NCI-H226 (cell line): Measurements from ENCODE around the gene RBBP5.

ENCODE experiments used
- DNase-seq: peaks from one replicate; pipeline ENCODE4 v3.0.0-alpha.2; 2015

RBBP5 gene

DNA sequence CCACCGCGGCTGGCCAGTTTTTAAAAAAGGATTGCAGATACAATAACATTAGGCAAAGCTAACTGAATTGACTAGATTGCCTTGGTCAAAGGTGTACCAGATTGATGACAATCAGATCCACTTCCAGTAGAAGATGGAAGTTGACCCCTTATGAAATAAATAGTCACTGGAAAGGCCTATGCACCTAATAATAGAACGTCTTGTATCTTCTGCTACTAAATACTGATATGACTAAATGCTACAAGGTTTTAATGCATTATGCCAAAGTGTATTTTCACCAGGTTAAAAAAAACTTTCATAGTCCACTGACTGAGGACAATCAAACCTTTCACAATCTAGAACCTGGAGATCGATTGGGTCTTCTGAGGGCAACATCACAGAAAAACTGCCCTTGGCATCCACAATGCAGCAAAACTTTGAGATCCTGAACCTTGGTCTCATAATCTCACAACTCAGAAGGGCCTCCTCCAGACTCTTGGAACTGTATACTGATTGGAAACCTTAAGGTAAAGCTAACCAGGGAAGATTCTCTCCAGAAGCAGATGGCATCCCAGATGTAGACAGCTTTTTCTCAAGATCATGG lies 7.8 kb upstream of the RBBP5 start:
- DNase-seq, result no peak

DNA sequence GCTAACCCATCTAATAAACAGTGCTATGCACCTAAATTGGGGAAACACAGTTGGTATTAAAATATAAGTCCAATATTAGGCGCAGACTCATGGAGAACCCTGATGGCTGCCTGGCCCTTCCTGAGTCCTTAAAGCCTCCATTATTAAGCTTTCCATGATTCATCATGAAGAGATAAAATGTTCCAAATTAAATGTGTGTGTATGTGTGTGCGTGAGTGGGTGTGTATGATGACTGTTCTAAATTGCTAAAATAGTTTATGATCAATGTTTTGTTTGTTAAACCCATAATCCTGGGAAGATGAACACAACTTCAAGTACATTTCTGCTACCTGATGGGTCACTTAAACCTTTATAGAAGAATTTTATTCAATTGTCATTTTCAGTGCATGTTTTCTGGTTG lies 6.3 kb upstream of the RBBP5 start:
- no peak for DNase-seq

DNA sequence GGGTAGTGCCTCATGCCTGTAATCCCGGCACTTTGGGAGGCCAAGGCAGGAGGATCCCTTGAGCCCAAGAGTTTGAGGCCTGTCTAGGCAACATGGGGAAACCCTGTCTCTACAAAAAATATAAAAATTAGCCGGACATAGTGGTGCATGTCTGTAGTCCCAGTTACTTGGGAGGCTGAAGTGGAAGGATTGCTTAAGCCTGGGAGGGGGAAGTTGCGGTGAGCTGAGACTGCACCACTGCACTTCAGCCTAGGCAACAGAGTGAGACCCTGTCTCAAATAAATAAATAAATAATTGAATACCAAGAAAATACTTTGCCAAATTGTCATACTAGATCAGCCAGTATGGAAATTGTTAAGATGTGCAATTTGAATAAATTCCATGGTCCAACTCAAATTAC lies 5.9 kb upstream of the RBBP5 start:
- no peak for DNase-seq

DNA sequence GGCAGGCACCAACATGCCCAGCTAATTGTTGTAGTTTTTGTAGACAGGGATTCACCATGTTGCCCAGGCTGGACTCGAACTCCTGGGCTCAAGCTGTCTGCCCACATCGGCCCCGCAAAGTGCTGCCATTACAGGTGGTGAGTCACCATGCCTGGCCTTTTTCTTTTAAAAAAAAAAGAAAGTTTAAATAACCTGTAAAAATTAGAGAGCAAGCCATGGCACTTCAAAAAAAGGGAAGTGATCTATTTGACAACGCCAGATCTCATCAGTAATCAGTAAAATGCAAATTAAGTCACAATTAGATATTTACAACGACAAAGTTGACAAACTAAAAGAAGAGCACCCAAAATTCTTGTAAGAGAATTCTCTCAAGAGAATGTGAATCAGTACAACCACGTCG lies 2.9 kb upstream of the RBBP5 start:
- no peak for DNase-seq

DNA sequence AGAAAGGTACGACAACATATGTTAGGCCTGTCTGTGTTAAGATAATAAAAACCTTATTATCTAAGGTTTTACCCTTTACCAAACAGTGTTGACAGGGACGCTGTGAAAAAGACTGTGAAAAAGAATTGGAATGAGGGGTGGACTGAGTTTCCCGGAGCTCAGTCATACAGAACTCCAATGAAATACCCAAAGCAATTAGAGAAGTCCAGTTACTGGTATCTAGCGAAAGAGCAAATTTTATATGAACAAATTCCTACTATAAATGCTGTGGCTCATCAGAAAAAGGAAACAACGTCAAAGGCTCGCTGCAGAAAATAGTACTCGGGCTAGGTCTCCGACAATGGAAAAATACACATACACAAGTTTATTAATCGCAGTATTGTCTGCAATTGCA lies 708 bp upstream of the RBBP5 start:
- DNase-seq, result no peak

DNA sequence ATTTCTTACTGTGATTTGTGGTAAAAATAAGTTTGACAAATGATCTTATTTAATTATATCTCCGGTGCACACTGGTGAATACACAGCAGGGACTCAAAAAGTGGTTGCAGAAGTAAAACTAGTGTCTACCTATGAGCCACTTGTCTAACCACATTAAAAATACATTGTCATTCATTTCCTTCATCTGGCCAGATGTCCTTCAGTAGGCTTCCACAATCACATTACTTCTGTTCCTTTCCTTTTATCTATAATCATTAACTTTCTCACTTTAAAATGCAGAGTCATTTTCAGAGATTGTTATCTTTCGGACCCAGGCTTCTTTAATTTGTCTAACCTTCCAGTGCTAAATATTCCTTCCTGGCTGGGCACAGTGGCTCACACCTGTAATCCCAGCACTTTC lies 3.0 kb downstream of the RBBP5 start:
- no peak for DNase-seq

DNA sequence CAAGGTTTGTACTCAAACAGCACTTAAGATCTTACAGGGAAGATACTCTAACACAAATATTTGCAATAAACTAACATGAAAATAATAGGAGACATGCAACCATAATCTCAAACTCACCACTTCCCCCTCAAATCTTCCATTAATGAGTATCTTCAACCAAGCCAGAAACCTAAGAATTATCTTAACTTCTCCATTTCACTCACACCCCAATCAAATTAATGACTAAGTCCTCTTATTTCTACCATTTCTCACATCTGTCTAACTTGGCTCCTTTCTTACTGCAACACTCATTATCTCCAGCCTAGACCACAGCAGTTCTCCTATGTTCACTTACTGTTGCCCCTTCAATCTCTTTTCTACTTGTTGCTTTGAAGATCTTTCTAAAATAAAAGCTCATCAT lies 10.4 kb downstream of the RBBP5 start:
- DNase-seq, result no peak

DNA sequence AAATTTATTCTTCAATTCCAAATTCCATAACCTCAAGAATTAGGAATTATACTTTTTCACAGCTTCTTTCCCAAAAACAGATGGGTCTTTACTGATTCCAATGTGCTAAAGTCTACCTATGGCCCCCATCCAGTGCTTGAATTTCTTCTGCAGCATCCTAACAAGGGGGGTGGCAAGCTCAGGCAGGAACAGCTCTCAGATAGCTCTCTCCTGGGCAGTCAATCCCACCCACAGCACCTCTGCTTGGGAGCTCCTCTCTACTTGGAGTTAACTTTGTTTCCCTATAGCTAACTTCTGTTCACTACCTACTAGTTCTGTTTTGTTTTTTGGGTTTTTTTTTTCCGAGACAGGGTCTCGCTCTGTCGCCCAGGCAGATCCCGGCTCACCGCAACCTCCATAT lies 12.1 kb downstream of the RBBP5 start:
- no peak for DNase-seq

DNA sequence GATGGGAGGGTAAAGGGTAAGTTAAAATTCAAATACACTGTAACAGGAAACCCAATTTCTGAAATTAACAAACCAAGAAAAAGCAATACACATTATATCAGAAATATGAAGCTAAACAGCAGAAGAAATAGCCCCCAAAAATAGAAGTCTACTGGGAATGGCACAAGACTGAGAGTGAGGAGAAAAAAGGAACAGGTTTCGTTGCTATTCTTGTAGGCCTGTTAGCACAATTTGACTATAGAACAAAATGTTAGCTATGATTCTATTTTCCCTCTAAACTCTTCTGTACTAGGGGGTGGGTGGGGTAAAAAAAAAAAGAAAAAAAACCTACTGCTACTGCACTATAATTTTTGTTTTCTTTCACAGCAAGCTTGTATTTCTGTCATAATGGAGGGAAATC lies 12.5 kb downstream of the RBBP5 start:
- DNase-seq, result no peak

DNA sequence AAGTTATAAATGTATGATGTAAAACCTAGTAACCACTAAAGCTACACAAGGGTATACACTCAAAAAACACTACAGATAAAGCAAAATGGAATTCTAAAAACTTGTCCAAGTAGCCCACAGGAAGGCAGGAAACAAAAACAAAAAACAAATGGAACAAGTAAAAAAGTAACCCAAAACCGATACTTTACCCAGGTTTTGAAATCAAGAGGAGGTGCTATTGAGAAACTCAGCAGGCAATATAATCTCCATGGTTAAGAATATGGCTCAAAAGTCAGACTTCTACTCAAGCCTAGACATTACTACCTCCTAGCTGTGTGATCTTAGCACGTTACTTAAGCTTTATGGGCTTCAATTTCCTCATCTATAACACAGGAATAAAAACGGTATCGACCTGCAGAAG lies 13.3 kb downstream of the RBBP5 start:
- DNase-seq, result no peak

DNA sequence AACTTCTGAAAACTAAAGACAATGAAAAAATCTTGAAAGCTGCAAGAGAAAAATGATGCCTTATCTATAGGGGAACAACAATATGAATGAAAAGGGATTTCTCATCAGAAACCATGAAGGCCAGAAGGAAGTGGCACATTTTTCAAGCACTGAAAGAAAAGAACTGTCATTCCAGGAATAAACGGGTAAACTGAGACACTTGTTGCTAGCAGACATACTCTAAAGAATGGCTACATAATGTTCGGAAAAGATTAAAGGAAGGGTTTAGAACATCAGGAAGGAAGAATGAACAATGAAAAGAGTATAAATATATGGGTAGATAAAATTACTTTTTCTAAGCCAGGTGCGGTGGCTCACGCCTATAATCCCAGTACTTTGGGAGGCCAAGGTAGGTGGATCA lies 14.5 kb downstream of the RBBP5 start:
- DNase-seq, result no peak

DNA sequence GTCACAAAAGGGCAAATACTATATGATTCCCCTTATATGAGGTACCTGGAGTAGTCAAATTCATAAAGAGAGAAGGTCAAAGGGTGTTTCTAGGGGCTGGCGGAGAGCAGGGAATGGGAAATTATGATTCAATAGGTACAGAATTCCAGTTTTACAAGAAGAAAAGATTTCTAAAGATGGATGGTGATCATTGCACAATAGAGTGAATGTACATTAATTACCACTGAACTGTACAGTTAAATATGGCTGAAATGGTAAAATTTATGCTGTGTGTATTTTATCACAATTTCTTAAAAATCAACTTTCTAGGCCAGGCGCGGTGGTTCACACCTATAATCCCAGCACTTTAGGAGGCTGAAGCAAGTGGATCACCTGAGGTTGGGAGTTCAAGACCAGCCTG lies 19.4 kb downstream of the RBBP5 start:
- DNase-seq, result no peak

DNA sequence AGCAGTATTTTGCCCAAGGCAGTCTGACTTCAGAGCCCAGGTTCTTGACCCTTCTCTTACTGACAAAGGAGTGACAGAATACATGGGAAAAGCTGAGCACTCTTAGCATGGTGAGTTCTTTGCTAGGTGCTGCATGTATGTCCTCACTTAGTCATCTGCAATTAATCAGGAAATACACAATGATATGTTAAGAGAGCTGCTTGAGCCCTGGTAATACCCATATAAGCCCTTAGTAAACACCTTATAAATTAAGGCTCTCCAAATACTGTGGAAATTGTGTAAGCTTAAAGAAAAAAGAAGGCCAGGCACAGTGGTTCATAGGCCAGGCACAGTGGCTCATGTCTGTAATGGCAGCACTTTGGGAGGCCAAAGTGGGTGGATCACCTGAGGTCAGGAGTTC lies 23.5 kb downstream of the RBBP5 start:
- DNase-seq, result no peak

DNA sequence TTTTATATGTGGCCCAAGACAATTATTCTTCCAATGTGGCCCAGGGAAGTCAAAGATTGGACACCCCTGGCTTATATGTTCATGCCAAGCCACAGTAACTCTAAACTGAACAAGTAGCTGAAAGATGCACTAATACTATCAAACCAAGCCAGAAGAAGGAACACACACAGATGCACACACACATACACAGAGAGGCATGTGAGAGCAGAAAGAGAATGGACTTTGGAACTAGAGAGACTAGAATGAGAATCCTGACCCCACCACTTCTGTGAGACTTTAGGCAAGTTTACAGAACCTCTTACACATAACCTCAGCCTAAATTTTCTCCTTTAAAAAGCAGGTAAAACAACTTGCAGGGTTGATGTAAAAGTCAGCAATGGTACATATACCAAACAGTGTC lies 26.4 kb downstream of the RBBP5 start:
- DNase-seq, result no peak

DNA sequence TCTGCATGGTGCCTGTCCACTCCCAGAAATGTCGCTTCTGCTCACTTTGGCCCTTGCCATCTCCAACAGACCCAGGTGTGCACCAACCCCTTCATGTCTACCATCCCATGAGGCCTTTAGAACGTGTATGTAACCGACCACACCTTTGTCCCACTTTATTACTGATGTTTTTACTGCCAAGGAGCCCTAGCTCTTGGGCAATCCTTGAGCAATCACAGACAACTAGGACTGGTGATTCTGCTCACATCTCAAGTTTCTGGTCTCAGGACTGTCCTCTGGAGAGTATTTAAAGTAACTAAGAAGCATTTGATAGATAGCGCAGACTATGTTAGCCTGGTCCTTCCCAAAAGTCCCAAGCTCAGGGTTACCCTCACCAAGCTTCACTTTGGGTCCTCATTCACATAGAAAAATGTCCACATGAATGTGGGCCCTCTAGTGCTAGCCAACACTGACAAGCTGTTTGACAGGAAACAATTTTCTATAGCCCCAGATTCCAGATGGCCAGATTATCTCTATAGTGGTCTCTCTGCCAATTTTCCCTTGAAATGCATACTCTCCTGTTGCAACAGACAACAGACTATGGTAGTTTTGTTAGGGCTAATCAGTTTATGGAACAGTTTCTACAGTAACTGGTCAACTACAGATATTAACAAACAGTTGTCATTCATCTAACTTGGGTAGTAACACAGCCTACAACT lies 30.6 kb downstream of the RBBP5 start:
- no peak for DNase-seq

DNA sequence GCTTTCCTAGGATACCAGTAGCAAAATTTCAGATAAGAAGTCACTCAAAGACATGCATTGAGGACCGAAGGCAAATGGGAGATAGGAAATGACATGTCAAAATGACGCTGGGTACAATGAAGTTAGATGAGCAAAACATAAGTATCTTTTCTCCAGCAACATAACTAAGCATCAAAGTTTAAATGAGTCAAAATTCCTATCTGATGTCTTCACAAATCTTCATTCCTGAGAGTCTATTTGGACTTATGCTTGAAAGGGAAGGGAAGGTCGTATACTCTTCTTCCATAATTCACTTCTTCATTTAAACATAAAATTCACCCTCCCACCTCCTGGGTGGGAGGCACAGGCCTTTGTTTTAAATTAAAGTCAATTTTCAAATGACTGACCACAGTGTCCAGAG lies 33.4 kb downstream of the RBBP5 start:
- no peak for DNase-seq

DNA sequence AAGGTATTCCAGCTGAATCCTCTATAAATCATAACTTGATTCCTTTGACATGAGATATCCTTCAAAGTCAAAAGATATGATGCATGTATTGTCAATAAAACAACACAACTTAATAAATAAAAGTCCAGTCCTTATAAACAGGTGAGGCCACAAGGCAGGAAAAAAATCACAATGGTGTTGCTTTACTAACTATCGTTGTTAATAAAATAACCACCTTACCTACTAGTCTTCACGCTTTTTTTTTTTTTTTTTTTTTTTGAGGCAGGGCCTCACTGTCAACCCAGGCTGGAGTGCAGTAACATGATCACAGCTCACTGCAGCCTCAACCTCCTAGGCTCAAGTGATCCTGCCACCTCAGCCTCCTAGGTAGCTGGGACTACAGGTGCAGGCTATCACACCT lies 37.4 kb downstream of the RBBP5 start, which contains the start of gene TMEM81:
TSS of gene TMEM81 (minus strand) at position 101 of the 400 bp plus-strand sequence. CDS start 140 bp downstream, outside the sequence.
- DNase-seq, result no peak

DNA sequence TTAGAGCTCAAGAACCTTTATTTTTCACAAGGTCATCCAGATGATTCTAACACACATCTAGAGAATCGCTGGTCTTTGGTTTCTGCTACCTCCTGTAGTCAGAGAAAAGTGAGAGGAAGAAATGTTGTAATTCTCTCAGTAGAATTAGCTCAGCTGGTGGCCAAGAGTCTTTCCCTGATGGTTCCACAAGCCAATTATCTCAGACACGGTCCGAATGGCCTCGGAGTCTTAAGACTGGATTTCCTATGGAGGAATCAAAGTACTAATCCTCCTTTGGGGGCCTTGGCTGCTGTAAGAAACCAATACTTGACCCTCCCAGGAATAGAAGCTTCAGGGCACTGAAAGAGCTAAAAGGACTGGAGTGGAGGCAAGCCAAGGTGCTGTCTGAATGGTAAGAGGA lies 39.3 kb downstream of the RBBP5 start:
- no peak for DNase-seq

DNA sequence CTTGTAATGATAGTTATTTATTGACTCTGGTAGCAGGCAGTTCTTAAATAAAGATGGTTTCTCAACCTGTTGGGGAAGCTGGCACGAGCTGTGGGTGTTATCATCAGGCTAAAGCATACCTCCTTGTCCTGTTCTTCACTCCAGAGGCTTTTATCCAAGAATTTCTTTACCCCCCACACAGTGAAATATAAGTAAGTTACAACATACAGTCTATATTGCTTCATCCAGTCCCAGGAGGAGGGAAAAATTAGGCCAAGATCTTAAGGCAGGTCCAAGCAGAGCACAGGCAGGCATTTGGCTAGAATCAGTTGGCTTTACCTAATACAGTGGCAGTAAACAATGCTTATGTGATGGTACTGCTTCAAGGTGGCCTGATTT lies 43.9 kb downstream of the RBBP5 start:
- DNase-seq, result peak; percentile 60

DNA sequence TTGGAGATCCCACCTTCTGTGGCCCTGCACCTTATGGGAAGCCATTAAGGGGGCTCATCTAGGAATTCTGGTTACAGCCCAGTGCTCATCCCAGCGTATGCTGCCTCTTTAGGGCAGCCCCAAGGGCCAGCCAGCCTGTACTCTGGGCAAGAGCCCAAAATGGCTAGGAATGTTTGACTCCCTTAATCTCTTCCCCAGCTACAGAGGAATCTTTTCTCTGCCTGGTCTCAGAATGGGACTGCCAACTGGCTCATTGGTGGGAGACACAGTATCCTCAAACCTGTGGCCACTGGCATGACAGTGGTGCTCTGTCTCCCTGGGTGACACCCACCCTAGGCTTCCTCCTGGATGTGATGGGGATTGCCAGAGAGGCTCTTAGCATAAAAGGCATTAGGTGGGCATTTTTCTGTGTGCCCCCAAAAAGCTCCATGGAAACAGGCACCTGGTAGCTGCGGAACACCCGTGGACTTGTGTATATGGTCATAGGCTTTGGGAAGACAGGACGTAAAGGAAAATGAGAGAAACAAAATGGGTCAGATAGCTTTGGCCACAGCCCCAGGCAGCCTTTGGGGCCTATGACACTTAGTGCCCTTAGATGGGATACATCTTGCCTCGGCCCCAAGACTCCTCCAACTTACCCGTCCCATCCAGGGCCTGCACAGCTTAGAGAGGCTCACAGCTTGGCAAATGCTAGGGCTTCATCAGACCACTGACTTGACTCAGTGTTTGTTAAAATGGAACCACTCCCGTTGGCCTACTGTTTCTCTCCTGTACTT lies 44.4 kb downstream of the RBBP5 start:
- DNase-seq, result peak; percentile 37

DNA sequence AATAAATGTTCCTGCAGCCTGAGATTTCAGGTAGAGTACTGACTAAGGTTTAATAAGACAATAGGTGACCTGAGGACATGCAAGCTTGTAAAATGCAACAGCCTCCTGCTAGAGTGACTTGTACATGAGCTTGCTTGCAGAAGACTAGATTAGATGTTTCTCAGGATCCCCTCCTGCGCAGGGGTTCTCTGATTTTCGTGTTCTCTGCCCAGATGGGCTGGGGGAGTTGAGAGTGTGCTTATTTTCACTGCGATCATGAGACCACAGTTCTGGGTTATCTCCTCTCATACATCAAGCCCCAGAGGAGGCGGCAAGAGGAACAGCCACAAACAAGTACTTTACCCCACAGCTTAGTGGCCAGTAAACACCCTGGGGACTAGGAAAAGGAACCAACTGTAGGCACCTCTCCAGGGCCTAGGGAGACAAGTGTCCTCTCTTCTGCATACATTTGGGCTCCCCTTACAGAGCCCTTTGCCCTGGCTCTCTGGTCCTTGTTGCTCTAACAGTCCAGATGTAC lies 45.5 kb downstream of the RBBP5 start:
- no peak for DNase-seq

DNA sequence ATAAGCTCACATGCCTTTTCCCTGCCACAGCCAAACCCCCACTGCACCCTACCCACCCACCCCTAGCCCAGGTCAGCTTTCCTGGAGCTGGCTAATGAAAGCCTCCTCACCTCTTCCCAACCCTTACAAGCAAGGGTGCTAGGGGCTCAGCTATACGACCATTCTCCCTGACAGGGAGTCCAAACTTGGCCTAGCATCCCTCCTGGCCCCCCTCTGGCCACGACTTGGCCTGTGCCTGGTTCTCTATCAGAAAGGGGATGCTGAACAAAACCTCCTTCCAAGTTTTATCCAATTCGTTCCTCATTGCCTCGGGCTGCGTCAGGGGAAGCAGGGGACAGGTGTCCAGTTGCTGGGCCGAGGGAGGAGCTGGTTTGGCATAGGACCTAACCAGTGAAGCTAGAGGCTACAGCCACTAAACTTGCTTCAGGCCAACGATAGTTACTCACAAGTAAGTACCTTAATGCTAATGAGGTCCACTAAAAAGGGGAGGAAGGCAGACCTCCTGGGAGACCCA lies 46.1 kb downstream of the RBBP5 start:
- DNase-seq, result no peak

DNA sequence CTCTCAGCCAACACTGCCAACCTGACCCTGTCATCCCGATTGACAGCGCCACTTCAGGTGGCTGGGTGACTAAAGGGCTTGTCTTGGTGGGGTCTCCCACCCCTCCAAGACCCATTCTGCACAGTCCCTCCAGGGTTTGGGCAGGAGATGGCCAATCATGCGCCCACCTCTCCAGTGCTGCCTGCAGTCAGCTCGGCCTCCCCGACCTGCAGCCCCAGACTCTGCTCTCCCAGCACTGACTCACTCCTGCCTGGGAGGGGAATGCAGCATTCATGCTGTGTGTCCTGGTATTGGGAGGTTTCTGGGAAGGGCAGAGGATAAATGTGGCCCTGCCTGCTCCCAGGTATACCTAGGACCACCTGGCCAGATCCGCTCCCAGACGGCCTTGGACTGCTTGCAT lies 47.3 kb downstream of the RBBP5 start:
- DNase-seq, result peak; percentile 17

DNA sequence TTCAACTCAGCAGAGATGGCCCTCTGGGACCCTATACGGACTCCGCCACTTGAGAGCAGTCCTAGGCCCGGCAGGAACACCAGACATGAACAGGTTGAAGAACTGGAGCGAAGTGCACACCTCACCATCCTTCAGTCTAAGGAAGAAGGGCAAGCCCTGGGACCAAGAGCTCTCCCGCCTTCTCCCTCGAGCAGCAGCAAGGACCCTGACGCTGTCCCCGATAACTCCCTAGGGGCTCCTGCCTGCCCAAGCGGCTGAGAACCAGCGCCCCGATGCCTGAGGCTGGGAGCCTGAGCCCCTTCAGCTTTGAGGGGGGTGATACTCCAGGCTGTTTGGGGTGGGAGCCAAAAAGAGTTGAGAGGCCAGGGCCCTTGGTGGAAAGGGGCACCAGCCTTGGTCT lies 47.7 kb downstream of the RBBP5 start:
- no peak for DNase-seq
